ENCODE measurements around the gene FCHSD2.
A peak's percentile ranks its signal among the peaks of the same experiment; 100 is the strongest.

Gene FCHSD2

DNA sequence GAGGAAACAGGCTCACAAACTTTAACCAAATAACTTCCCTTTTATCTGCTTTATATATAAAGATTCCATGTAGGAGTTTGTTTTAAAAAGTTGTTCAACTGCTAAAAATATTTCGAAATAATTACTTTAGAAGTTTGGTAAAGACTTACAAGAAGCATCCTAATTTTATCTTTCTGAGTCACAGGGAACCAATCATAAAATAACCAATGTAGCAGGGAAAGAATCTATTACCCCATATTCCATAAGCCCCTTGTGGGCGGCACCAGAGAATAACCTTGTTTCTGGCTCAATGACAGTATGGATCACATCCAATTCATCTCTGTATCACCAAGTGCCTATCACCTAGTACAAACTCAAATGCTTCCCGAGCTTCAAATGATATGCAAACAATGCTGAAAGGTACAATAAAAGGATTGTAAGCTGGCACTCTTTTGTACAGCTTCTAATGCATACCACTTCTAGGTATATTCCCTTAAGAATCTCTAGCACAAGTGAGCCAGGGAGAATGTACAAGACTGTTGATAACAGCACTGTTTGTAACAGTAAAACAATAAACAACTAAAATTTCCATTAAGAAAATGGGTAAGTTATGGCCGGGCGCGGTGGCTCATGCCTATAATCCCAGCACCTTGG lies 169.5 kb downstream of the FCHSD2 start:
- H3K4me3 ChIP-seq (replicated peaks; ENCODE audit: low read depth, low read length) = no peak overlapping the region
- TF ChIP-seq, protein P1, sequence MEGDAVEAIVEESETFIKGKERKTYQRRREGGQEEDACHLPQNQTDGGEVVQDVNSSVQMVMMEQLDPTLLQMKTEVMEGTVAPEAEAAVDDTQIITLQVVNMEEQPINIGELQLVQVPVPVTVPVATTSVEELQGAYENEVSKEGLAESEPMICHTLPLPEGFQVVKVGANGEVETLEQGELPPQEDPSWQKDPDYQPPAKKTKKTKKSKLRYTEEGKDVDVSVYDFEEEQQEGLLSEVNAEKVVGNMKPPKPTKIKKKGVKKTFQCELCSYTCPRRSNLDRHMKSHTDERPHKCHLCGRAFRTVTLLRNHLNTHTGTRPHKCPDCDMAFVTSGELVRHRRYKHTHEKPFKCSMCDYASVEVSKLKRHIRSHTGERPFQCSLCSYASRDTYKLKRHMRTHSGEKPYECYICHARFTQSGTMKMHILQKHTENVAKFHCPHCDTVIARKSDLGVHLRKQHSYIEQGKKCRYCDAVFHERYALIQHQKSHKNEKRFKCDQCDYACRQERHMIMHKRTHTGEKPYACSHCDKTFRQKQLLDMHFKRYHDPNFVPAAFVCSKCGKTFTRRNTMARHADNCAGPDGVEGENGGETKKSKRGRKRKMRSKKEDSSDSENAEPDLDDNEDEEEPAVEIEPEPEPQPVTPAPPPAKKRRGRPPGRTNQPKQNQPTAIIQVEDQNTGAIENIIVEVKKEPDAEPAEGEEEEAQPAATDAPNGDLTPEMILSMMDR (IDR thresholded peaks at IDR 0.05; ENCODE audit: low read length, missing control alignments) = no peak
- peak; percentile 65 for DNase-seq (ENCODE audit: low read depth)

DNA sequence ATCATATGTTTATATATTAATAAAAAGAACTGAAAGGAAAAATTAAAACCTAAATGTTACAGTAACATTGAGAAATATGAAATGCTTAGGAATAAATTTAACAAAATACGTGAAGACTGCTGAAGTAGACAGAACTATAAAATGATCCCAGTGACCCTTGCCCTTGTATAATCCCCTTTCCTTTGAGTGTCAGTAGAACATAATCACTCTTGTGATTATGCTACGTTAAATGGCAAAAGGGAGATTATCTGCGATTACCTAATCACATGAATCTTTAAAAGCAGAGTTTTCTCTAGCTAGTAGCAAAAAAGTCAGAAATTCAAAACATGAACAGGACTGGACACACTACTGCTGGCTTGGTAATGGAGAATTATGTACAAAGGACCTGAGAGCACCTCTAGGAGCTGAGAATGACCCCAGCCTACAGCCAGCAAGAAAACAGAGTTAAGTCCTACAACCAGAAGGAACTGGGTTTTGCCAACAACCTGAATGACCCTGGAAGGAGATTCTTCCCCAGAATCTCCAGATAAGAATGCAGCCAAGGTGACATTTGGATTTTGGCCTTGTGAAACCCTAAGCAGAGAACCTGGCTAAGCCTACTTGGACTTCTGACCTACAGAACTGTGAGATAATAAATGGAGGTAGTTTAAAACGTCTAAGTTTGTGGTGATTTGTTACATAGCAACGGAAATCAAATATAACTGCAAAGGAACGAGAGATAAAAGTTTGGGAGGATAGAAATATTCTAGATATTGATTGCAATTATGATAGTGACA lies 170.7 kb downstream of the FCHSD2 start:
- DNase-seq (ENCODE audit: low read depth) = no peak
- TF ChIP-seq, protein P1 (IDR thresholded peaks at IDR 0.05; ENCODE audit: low read length, missing control alignments) = no peak
- no peak overlapping the region for H3K4me3 ChIP-seq (replicated peaks; ENCODE audit: low read depth, low read length)

DNA sequence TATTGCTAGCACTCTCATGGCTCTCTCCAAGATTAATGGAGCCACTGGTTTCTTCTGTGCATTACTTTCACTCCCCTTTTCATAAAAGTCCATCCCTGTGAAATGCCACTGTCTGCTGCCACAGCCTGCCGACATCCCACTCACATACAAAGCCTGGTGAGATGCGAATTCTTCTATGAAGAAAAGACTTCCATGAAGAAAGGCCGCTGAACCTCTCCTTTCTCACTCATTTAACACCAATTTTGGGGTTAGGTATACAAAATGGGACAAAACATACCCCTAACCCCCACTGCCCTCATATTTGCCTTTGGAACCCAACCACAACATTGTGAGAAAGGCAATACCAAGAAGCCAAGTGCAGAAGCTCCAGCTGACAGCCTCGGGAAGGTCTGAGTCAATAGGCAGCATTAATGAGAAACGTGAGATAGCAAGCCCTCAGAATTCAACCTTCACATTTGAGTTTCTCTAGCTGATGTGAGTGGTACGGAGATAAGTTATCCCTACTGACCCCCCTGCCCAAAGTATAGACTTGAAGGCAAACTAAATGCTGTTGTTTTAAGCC lies 171.5 kb downstream of the FCHSD2 start:
- no peak for DNase-seq (ENCODE audit: low read depth)
- TF ChIP-seq, protein P1 (IDR thresholded peaks at IDR 0.05; ENCODE audit: low read length, missing control alignments) = no peak
- no peak overlapping the region for H3K4me3 ChIP-seq (replicated peaks; ENCODE audit: low read depth, low read length)

DNA sequence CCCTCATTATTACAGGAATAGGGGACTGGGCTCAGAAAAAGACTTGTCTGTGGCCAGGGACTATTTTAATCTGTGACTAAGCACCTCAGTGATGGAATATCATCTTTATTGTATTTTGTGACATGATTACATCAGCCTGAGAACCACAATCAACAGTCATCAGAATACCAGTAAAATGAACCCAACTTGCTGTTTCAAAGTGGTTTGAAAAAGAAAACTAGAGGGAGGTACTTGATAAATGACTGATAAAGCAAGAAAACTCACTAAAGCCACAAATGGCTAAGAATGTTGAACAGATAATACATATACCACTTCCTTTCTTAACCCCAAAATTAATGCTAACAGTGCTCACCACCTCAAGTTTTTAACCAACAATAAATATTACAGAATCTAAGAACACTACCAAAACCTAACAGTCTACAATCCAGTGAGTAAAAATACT lies 172.2 kb downstream of the FCHSD2 start:
- peak; percentile 66 for DNase-seq (ENCODE audit: low read depth)

DNA sequence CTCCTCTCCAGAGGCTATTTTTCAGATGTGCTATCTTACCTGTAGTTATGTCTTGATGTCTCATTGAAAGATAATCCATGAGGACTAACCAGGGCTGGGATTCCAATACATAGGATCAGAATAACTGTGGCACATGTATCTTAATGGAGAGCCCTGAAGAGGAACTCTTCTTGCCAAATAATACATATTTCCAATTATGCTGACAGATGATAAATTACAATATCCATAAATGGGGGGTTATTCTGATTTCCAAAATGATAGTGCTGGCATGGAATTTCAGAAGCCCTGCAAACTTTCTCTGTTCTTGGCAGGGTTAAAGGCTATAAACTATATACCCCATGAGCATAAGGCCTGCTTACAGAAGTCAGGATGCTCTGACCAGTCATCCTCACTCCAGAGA lies 173.7 kb downstream of the FCHSD2 start:
- DNase-seq (ENCODE audit: low read depth) = no peak
- TF ChIP-seq, protein P1 (IDR thresholded peaks at IDR 0.05; ENCODE audit: low read length, missing control alignments) = no peak
- no peak overlapping the region for H3K4me3 ChIP-seq (replicated peaks; ENCODE audit: low read depth, low read length)

More for the DNA sequence above, 172.2 kb downstream of the FCHSD2 start:
- H3K4me3 ChIP-seq (replicated peaks; ENCODE audit: low read depth, low read length) = no peak overlapping the region
- TF ChIP-seq, protein P1 (IDR thresholded peaks at IDR 0.05; ENCODE audit: low read length, missing control alignments) = no peak

DNA sequence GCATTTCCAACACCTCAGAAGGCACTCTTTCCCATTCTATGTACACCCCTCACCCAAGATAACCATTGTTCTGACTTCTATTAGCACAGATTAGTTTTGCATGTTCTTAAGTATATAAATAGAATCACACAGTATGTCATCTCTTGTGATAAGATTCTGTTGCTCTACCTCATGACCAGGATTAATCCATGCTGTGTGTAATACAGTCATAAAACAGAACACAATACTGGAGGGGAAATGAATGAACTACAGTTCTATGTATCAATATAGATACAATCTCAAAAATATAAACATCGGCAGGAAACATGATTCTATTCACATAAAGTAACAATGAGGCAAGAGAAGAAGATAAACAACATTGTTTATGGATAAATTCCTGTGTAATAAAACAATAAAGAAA lies 176.4 kb downstream of the FCHSD2 start:
- no peak for DNase-seq (ENCODE audit: low read depth)
- no peak overlapping the region for H3K4me3 ChIP-seq (replicated peaks; ENCODE audit: low read depth, low read length)
- TF ChIP-seq, protein P1 (IDR thresholded peaks at IDR 0.05; ENCODE audit: low read length, missing control alignments) = no peak

Data from fibroblast of pulmonary artery (primary cell).